ENCODE data around the gene FBXO33.

The FBXO33 gene, protein sequence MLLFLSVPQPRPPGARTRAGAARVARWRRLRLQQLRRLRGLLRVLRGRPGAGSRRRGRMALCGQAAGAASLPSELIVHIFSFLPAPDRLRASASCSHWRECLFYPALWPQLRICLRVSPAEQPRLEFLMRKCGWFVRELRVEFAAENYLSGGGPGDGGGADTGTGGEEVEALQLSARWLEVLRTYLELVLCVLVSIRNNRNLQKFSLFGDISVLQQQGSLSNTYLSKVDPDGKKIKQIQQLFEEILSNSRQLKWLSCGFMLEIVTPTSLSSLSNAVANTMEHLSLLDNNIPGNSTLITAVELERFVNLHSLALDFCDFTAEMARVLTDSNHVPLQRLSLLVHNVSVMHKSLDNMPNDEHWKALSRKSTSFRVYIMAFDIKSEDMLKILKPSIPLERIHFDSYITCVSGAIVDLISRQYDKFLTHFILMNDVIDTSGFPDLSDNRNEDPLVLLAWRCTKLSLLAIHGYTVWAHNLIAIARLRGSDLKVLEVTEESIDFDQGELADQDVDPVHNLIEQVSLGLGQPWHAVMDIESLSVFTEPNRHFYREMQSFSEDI

DNA sequence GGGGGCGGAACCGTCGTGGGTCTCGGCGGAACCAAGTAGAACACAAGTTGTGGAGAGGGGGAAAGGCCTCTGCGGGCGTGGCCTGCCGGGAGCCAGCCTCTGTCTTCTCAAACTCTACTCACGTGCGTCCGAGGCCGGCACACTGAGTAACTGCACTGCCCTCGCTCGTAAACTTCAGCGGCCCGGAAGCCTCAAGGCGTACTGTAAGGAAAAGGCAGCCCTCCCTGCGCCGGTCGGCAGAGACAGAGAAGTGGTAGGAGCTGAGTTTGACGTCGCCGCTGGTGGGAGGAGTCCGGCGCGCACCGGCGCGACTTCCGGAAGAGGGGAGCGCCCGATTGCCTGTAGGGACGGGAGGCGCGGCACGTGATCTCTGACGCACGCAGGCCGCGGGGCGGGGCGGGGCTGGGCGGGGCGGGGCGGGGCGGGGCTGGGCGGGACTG, at the start of gene FBXO33:
Gene FBXO33, minus strand, starts transcription at position 255 of the 440 bp plus-strand sequence. CDS start 271 bp downstream, outside the sequence.
- peak within 1 kb of the TSS; percentile 100 for H3K27ac ChIP-seq
- H3K9me3 ChIP-seq, result no peaks in the 10 kb centered on the region
- peak within 1 kb of the TSS; percentile 82 for H3K4me3 ChIP-seq

DNA sequence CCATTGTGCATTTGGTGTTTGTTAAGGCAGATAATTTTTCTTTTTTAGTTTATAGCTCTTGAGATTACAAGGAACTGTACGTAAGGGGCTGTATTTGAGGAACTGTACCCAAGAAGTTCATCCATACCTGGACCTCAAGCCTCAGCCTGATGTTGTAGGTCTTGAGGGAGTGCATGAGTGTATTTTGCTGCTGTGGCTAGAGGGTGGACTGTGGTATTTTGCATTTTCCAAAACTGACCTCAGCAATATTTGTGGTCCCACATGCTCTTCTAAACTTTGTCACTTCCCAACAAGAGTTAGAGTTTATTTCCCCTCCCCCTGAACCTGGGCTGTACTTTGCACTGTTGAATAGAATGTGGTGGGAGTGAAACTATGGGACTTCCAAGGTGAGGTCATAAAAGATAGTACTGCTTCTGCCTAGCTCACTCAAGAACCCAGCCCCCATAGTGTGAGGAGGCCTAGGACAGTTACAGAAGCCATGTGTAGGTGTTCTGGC, 42.2 kb upstream of the FBXO33 start:
- H3K9me3 ChIP-seq, result 0 out of 2 replicates have a peak, but pooled peaks cover 11% of the 10 kb centered on the region
- H4K20me1 ChIP-seq, result no peaks in the 10 kb centered on the region
- no peak for TF ChIP-seq Cebpa-rat (IDR thresholded peaks at IDR 0.05)
- H3K9ac ChIP-seq, result no peak overlapping the region
- no peaks in the 10 kb centered on the region for H3K36me3 ChIP-seq
- no peaks in the 10 kb centered on the region for H3K4me1 ChIP-seq
- H3K4me3 ChIP-seq, result no peak overlapping the region
- no peak overlapping the region for H3K4me2 ChIP-seq
- H3K27me3 ChIP-seq, result no peaks in the 10 kb centered on the region
- H3K27ac ChIP-seq, result no peak overlapping the region

More for the DNA sequence above, at the start of gene FBXO33:
- Histone ChIP-seq H3K9ac (peak within 1 kb of the TSS; percentile 100), H3K36me3 (no peaks in the 10 kb centered on the region), H3K27me3 (no peaks in the 10 kb centered on the region), H4K20me1 (peaks cover 48% of the 10 kb centered on the region), H3K4me1 (peaks cover 37% of the 10 kb centered on the region), H3K4me2 (peak within 1 kb of the TSS; percentile 96)
- TF ChIP-seq Cebpa-rat (IDR thresholded peaks at IDR 0.05), result no peak

DNA sequence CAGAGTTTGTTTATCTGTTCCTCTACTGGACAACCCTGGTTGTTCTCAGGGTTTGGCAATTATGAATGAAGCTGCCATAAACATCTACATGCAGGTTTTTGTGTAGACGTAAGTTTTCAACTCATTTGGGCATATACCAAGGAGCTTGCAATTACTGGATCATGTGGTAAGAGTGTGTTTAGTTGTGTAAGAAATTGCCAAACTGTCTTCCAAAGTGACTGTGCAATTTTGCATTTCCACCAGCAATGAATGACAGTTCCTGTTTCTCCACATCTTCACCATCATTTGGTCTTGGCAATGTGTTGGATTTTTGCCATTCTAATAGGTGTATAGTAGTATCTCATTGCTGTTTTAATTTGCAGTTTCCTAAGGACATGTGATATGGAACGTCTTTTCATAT, 39.8 kb upstream of the FBXO33 start:
- no peak overlapping the region for H3K27ac ChIP-seq
- H3K9ac ChIP-seq, result no peak overlapping the region
- no peaks in the 10 kb centered on the region for H3K27me3 ChIP-seq
- no peak overlapping the region for H3K4me3 ChIP-seq
- no peaks in the 10 kb centered on the region for H3K36me3 ChIP-seq
- 0 out of 2 replicates have a peak, but pooled peaks cover 9% of the 10 kb centered on the region for H3K9me3 ChIP-seq
- H3K4me1 ChIP-seq, result no peaks in the 10 kb centered on the region
- no peak overlapping the region for H3K4me2 ChIP-seq
- H4K20me1 ChIP-seq, result no peaks in the 10 kb centered on the region
- TF ChIP-seq Cebpa-rat (IDR thresholded peaks at IDR 0.05), result no peak

DNA sequence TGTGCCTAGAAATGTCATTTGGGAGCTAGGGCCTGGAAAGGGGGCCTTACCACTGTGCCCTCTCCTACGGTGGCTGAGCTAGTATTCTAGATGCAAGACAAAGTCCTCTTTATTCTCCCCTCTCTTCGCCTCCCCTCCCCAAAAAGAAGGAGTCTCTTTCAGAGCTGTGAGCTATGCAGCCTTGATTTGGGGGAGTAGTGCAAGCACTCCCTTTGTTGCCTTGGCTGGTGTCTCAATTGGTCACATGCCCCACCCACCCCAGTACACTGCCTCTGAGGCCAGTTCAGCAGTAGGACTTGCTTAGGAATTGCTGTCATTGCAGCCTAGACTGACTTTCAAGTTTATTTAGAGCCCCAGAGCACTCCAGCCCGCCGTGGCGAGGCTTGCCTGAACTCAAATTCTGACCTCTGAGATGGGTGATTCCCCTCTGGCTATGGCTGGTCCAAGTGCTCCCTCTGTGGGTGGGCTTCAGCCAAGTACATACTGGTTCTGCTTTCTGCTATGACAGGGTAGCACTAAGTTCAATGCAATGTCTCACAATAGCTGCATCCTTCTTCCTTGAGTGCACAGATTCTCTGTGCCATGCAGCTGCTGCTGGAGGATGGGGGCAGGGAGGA, 37.0 kb upstream of the FBXO33 start:
- H3K27ac ChIP-seq, result no peak overlapping the region
- H3K4me3 ChIP-seq, result no peak overlapping the region
- no peaks in the 10 kb centered on the region for H3K27me3 ChIP-seq
- H3K36me3 ChIP-seq, result no peaks in the 10 kb centered on the region
- H3K9ac ChIP-seq, result no peak overlapping the region
- H3K4me1 ChIP-seq, result no peaks in the 10 kb centered on the region
- H4K20me1 ChIP-seq, result no peaks in the 10 kb centered on the region
- no peaks in the 10 kb centered on the region for H3K9me3 ChIP-seq
- no peak overlapping the region for H3K4me2 ChIP-seq
- no peak for TF ChIP-seq Cebpa-rat (IDR thresholded peaks at IDR 0.05)

DNA sequence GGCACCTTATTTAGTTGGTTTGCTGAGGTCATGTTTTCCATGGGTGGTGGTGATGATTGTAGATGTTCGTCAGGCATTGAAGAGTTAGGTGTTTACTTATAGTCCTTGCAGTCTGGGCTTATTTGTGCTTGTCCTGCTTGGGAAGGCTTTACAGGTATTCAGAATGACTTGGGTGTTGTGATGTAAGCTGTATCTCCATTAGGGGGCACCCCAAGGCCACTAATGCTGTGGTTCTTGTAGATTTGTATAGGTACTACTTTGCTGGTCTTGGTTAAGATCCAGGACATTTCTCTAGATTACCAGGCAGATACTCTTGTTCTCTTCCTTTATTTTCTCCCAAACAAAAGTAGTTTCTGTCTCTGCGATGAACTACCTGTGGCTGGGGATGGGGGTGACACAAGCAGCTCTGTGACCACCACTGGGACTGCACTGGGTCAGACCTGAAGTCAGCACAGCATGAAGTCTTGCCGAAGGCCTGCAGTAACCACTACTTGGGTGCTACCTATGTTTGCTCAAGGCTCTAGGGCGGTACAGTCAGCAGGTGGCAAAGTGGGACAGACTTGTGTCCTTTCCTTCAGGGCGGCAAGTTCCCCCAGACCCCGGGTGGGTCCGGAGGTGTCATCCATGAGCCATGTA, 35.8 kb upstream of the FBXO33 start:
- no peaks in the 10 kb centered on the region for H4K20me1 ChIP-seq
- H3K9me3 ChIP-seq, result no peaks in the 10 kb centered on the region
- no peak overlapping the region for H3K4me3 ChIP-seq
- H3K4me2 ChIP-seq, result no peak overlapping the region
- TF ChIP-seq Cebpa-rat (IDR thresholded peaks at IDR 0.05), result no peak
- no peaks in the 10 kb centered on the region for H3K27me3 ChIP-seq
- no peaks in the 10 kb centered on the region for H3K36me3 ChIP-seq
- no peak overlapping the region for H3K27ac ChIP-seq
- H3K4me1 ChIP-seq, result no peaks in the 10 kb centered on the region
- H3K9ac ChIP-seq, result no peak overlapping the region

DNA sequence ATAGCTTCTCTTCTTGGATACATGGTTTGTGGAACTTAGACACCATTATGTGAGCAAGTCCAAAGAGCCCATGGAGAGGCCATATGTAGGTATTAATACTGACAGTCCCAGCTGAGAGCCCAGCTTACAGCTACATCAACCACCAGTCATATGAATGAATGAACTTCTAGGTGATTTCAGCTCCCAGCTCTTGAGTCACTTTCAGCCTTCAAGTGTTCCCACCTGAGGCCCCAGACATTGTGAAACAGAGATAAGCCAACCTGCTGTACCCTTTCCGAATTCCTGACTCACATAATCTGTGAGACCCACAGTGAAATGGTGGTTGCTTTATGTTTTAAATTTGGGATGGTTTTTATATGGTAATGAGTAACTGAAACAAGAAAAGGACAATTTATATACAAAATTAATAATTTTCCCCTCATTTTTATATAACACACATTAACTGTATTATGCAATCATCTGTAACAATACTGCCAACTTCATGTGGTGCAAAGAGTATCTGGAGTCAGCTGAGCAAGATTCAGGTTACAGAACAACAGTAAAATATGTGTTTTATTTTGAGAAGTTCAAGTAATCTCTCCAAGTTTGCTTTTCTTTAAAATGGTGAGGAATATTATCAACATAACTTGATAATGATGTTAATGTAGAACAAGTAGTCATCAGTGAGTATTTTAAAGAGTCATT, 27.7 kb upstream of the FBXO33 start:
- H3K4me3 ChIP-seq, result no peak overlapping the region
- H3K36me3 ChIP-seq, result no peaks in the 10 kb centered on the region
- H3K27me3 ChIP-seq, result no peaks in the 10 kb centered on the region
- H3K9ac ChIP-seq, result no peak overlapping the region
- TF ChIP-seq Cebpa-rat (IDR thresholded peaks at IDR 0.05), result no peak
- H3K27ac ChIP-seq, result no peak overlapping the region
- no peaks in the 10 kb centered on the region for H3K4me1 ChIP-seq
- H3K9me3 ChIP-seq, result no peaks in the 10 kb centered on the region
- no peaks in the 10 kb centered on the region for H4K20me1 ChIP-seq
- no peak overlapping the region for H3K4me2 ChIP-seq

DNA sequence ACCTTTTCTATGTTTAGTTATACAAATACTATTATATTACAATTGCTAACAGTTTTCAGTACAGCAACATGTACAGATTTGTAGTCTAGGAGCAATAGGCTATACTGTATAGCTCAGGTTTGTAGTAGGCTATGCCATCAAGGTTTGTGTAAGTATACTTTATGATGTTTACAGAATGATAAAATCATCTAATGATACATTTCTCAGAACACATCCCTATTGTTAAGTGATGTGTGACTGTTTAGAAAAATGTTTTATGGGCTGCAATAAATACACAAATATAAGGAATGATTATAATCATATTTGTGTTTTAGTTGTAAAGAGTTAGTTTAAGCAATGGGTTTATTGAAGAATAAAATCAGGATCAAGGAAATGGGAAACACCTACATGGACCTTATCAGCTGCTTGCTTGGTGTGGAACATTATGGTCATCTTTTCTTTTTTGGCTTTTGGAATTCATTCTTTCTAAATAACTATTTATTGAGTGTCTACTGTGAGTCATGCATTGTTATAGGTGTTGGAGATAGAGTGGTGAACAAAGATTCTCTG, 24.5 kb upstream of the FBXO33 start:
- H3K36me3 ChIP-seq, result no peaks in the 10 kb centered on the region
- H4K20me1 ChIP-seq, result no peaks in the 10 kb centered on the region
- no peaks in the 10 kb centered on the region for H3K27me3 ChIP-seq
- no peak overlapping the region for H3K27ac ChIP-seq
- H3K4me1 ChIP-seq, result no peaks in the 10 kb centered on the region
- no peaks in the 10 kb centered on the region for H3K9me3 ChIP-seq
- H3K9ac ChIP-seq, result no peak overlapping the region
- H3K4me3 ChIP-seq, result no peak overlapping the region
- TF ChIP-seq Cebpa-rat (IDR thresholded peaks at IDR 0.05), result no peak
- no peak overlapping the region for H3K4me2 ChIP-seq

DNA sequence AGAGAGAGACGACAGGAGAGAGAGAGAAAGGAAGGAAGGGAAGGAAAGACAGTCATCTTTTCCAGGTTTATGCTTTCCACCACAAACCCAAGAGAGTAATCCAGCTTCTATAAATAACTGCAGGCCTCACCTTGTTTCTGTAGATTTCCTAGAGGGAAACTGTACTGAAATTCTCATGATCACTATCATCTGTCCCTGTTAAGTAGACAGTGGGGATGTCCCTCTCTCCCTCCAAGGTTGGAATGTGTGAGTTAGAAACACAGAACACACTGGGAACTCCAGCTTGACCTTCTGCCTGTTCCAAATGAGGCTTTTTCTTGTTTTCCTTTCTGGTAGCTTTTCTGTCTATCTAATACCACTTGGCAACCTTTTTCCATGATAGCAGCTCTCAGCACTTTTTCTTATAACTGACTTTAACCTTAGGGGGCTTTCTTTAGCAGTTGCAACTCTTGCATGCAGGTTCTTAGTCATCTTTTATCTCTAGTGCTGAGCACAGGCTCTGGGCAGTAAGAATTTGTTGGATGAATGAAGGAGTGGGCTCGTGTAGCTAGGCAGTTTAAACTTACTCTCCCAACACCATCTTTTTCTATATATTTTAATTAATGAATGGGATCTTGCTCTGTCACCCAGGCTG, 22.8 kb upstream of the FBXO33 start:
- no peak overlapping the region for H3K4me3 ChIP-seq
- no peak overlapping the region for H3K9ac ChIP-seq
- no peaks in the 10 kb centered on the region for H3K27me3 ChIP-seq
- H4K20me1 ChIP-seq, result no peaks in the 10 kb centered on the region
- no peak overlapping the region for H3K27ac ChIP-seq
- H3K4me2 ChIP-seq, result no peak overlapping the region
- no peak for TF ChIP-seq Cebpa-rat (IDR thresholded peaks at IDR 0.05)
- no peaks in the 10 kb centered on the region for H3K9me3 ChIP-seq
- H3K4me1 ChIP-seq, result no peaks in the 10 kb centered on the region
- H3K36me3 ChIP-seq, result no peaks in the 10 kb centered on the region

DNA sequence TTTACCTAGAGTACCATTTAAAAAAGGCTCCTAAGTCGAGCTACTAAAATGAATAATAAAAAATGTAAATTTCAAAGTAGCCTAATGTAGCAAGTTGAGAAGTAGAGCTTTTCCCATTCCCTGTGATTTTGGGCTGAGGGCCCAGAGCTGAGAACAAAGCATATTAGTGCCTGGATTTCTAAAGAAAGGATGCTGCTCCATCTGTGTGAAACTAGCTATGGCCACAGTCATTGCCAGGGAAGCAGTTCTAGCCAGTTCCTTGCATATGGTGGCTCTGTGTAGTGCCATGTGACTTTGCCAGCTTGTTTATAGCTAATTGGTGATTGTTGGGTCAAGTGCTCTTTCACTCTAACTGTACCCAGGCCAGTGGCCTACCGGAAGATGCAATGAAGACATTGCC, 20.4 kb upstream of the FBXO33 start:
- H4K20me1 ChIP-seq, result no peaks in the 10 kb centered on the region
- no peak overlapping the region for H3K9ac ChIP-seq
- H3K4me3 ChIP-seq, result no peak overlapping the region
- H3K4me2 ChIP-seq, result no peak overlapping the region
- no peaks in the 10 kb centered on the region for H3K9me3 ChIP-seq
- H3K27ac ChIP-seq, result no peak overlapping the region
- H3K36me3 ChIP-seq, result no peaks in the 10 kb centered on the region
- no peaks in the 10 kb centered on the region for H3K4me1 ChIP-seq
- TF ChIP-seq Cebpa-rat (IDR thresholded peaks at IDR 0.05), result no peak
- H3K27me3 ChIP-seq, result no peaks in the 10 kb centered on the region

All from BLaER1 (cell line).